Liver (tissue), 3 donors: ENCODE results near the gene LSM12.
"Not testable (repeated sequence)": the region's sequence is repeated elsewhere in the genome, so short reads cannot be mapped to it uniquely, and the experiment has no call there.

Experiments used
- ATF3 ChIP-seq: IDR thresholded peaks from 2 replicates; pipeline ENCODE4 v1.6.1; 2016; ENCODE audit warnings: antibody characterized with exemption
- CTCF ChIP-seq: fragments of 150-350 bp; IDR thresholded peaks from 2 replicates; pipeline ENCODE4 v1.5.1; 2017; ENCODE audit warnings: improper control_type of control experiment, low read depth, low read length; ENCODE audit not compliant: missing input control
- EGR1 ChIP-seq, 2 donors: IDR thresholded peaks; 2 replicates each; pipeline ENCODE4 v1.6.1; 2016 to 2018; ENCODE audit warnings: antibody characterized with exemption in 2 of 2, low read depth in 2 of 2
- HNF4G ChIP-seq: IDR thresholded peaks from 2 replicates; pipeline ENCODE4 v1.6.1; 2016; ENCODE audit warnings: antibody characterized with exemption
- MAX ChIP-seq: IDR thresholded peaks from 2 replicates; pipeline ENCODE4 v1.6.1; 2016; ENCODE audit warnings: antibody characterized with exemption
- NR2F2 ChIP-seq: IDR thresholded peaks from 2 replicates; pipeline ENCODE4 v1.6.1; 2016; ENCODE audit warnings: antibody characterized with exemption
- RAD21 ChIP-seq, 2 donors: IDR thresholded peaks; 2 replicates each; pipeline ENCODE4 v1.6.1; 2016; ENCODE audit warnings: antibody characterized with exemption in 2 of 2, mild to moderate bottlenecking in 2 of 2
- REST ChIP-seq: IDR thresholded peaks from 2 replicates; pipeline ENCODE4 v1.6.1; 2016; ENCODE audit warnings: antibody characterized with exemption, mild to moderate bottlenecking
- RXRA ChIP-seq, 2 donors: IDR thresholded peaks; 2 replicates each; pipeline ENCODE4 v1.6.1; 2017 to 2018; ENCODE audit warnings: antibody characterized with exemption in 2 of 2, mild to moderate bottlenecking in 1 of 2
- TAF1 ChIP-seq: conservative IDR thresholded peaks from 2 replicates; pipeline ENCODE4 v1.6.1; 2016; ENCODE audit warnings: antibody characterized with exemption, mild to moderate bottlenecking
- YY1 ChIP-seq: IDR thresholded peaks from 2 replicates; pipeline ENCODE4 v1.6.1; 2016; ENCODE audit warnings: antibody characterized with exemption, mild to moderate bottlenecking
- donor health status: healthy.
- donor health status: healthy.

GRCh38 chr17:43997180-43997579 lies 69.3 kb downstream of the LSM12 start:
- TF ChIP-seq MAX; RAD21 (IDR thresholded peaks at IDR 0.05); CTCF; TAF1; ATF3; YY1; REST; RXRA (IDR thresholded peaks at IDR 0.05); NR2F2; EGR1 (IDR thresholded peaks at IDR 0.05; ENCODE audit: low read depth in 2 of 2); HNF4G: not testable (repeated sequence)
